HG02943 (cell line): ENCODE results near the gene ACOT13.
"Not testable (repeated sequence)": the region's sequence is repeated elsewhere in the genome, so short reads cannot be mapped to it uniquely, and the experiment has no call there.

ENCODE experiments used
- ATAC-seq: cut with Tn5 transposase; IDR thresholded peaks from one replicate; pipeline ENCODE4 v1.9.1; 2021; ENCODE audit warnings: mild to moderate bottlenecking, low read depth, moderate library complexity; ENCODE audit not compliant: unreplicated experiment

Gene ACOT13

GRCh38 chr6:24691550-24691949 lies 24.7 kb downstream of the ACOT13 start:
- no peak for ATAC-seq

GRCh38 chr6:24692003-24692402 lies 25.1 kb downstream of the ACOT13 start:
- ATAC-seq: no peak

- ATAC-seq: no peak
These were observed 25.5 kb downstream of the ACOT13 start for GRCh38 chr6:24692415-24692814.

GRCh38 chr6:24692848-24693592 lies 26.1 kb downstream of the ACOT13 start:
- ATAC-seq: no peak

DNA sequence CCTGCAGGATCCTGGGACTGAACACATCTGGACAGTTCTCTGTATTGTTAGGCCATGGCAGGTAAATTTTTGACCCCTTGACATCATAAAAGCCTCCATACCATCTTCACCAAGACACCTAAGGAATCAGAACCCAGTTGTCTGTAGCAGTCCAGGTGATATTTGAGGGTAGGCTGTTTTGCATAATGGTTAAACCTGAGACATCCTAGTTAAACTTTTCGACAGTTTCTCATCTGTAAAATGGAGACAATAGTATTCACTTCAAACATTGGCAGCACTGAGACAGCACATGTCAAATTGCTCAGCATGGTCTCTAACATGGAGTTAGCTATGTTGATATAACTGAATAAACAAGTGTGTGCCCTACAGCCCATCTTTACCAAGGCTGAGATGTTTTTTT lies 27.3 kb downstream of the ACOT13 start:
- ATAC-seq: no peak

GRCh38 chr6:24695635-24696034 lies 28.8 kb downstream of the ACOT13 start:
- ATAC-seq: not testable (repeated sequence)

DNA sequence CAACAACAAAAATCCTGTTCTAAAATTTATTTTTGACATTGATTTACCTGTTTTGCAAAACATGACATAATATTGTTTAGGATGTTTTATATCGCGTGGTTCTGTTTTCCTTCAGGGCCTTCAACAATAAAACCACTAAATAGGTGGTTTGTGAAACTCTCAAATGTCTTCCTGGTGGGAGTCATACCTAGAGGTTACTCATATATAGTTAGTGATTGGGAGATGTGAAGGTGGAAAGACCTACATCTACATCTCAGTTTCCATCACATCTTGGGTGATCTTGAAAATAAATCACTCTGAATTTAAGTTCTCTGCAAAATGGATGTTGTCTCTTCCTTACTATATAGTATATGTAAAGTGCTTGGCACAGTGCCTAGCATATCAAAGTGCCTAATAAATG lies 29.2 kb downstream of the ACOT13 start:
- no peak for ATAC-seq

DNA sequence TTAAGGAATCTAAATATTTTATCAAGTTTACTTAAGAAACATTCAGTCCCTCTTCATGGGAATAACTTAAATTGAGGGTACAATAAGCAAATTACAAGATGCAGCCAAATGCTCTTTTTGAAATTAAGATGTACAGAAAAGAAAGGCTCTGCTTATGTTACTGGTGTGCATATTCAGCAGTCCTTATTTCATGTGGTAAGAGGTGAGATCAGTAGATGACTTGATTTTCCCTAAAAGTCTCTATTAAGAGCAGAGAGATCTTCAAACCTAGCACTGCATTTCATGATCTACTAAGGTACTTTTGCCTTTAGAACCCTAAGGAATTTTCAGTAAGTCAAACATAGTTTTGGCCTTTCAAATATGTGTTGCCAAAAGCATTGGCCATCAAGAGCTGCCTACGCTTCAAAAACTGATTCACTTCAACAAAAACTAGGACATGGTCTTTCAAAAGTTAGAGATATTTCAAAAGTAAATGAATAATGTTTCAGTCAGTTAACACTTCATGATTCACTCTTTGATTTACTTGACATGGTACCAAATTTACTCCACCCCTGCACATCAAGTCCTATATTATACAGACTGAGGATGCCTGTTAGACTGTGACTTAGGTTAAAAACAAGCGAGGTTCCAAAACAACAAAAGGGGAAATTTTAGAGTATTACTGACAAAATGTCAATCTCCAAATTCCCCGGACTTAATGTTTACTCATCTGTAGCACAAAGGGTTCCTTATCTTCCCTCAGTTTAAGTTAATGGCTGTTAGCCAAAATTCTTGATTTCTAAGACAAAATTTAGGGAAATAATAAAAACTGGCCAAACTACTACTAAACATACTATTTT lies 32.9 kb downstream of the ACOT13 start:
- no peak for ATAC-seq

DNA sequence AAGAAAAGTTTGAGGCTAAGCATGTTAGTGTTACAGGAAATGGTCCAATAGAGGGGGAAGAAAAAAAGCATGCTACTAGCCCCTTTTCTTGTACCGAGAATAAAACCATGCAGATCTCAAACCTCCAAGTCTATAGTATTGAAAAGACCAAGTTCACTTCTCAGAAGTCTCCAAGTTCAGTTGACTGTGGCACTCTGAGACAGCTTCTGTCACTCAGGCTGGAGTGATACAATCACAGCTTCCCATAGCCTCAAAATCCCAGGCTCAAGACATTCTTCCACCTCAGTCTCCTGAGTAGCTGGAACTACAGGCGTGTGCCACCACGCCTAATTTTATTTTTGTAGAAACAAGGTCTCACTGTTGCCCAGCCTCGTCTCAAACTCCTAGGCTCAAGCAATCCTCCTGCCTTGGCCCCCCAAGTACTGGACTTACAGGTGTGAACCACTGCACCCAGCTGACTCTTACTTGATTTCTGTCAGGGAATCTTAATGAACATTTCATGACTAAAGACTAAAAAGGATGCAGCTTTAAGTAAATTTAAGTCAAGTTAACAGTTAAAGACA lies 35.9 kb downstream of the ACOT13 start:
- ATAC-seq: no peak

DNA sequence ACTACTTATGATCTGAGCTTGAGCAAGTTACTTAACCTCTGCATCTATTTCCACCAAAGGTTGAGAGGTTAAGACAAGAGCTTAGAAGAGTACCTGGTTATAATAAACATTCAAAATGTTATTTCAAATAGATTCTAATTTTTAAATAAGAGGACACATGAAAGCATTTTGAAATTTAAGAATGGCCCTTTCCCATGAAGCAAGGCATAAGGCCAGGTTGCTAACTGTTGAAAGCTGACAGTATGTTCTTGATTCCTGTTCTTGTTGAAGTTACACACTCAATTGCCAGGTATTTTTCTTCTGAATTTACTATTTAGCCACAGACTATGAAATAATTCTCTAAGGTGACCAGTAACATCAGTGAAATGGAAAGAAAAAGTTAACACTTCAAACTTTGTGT lies 37.6 kb downstream of the ACOT13 start:
- no peak for ATAC-seq

- ATAC-seq: no peak
These were observed 41.7 kb downstream of the ACOT13 start for GRCh38 chr6:24708612-24709011.

GRCh38 chr6:24709014-24709711 lies 42.3 kb downstream of the ACOT13 start:
- no peak for ATAC-seq

- no peak for ATAC-seq
These were observed 43.8 kb downstream of the ACOT13 start for GRCh38 chr6:24710519-24711303.

GRCh38 chr6:24716602-24717148 lies 49.8 kb downstream of the ACOT13 start:
- ATAC-seq: not testable (repeated sequence)

GRCh38 chr6:24718449-24719124 lies 51.7 kb downstream of the ACOT13 start:
- ATAC-seq: no peak

DNA sequence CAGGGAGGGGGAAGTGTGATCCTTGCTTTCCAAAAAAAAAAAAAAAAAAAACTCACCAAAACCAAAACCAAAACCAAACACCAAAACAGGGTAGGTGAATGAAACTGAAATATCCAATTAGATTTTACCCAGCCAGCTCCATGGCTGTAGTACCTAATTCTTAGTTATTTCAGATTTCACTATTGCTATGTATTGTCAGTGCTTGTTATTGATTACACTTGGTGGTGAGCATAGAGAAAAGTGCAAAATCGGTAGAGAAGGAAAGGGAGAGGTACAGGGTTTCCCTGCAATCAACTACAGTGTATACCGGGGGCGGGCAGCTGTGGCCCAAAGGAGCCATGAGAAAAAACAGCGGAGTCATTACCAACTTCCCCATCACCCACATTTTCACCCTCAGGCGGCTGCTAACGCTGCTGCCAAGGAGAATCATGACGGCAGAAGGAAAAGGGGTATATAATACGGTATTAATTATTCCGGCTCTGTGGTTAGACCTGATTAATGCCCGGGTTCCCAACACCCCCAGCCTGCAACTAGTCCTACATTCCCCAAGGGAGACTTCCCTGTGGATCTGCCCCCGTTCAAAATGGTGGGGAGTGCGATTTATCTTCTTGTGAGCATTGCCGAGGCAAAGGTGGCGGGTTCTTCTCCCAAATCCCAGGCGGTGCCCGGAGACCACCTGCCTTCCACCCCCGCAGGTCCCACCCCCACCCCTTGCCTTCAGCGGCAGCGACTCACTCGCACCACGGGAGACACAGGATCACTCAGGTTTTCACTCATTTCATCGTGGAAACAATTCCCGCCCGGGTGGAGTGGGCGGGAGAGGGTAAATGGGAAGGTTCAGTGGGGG lies 52.5 kb downstream of the ACOT13 start, which contains the start of gene C6orf62:
C6orf62 (minus strand) TSS at position 30 of the 847 bp plus-strand sequence. CDS start 486 bp downstream, outside the sequence.
- ATAC-seq: no peak

DNA sequence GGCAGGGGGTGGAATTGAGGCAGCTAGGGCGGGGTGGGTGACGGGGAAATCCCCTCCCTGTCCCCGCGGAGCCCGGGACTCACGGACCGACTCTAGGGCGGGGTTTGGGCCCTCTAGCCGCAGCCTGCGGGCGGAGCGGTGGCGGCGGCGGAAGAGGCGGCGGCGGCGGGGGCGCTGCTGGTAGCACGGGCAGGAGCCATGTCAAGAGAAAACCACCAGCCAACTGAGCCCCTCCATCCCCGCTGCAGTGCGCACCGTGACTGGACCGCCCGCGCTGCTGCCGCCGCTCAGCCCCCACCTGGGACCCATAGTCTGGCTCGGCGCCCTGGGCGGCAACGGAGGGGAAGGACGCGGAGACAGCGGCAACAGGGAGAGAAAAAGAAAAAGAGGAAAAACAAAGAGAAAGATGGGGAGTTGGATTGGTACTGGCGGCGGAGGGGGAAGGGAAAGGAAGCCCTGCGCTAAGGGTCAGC lies 53.3 kb downstream of the ACOT13 start:
- no peak for ATAC-seq
